HepG2 (cell line): Measurements from ENCODE around the gene OR8G1. TPM values are rescaled to one million over a fixed set of nuclear protein-coding genes. Genes with fewer than 3 reads are reported as not detected.

Experiments used
- EED ChIP-seq: sonication (generic); formaldehyde crosslinking; IDR thresholded peaks from 2 replicates; pipeline ENCODE4 v1.5.0; 2020; ENCODE audit warnings: mild to moderate bottlenecking, missing genetic modification reagents
- FOXA1 ChIP-seq, 2 experiments: fragments of 450-650 bp in 1 of 2; sonication (generic) in 1 of 2; formaldehyde crosslinking in 1 of 2; IDR thresholded peaks; 2 replicates each; pipeline versions ENCODE4 v1.4.0 to v1.6.1; 2016 to 2020; ENCODE audit warnings: missing genetic modification reagents in 1 of 2
- KDM4B ChIP-seq: sonication (generic); formaldehyde crosslinking; IDR thresholded peaks from 2 replicates; pipeline ENCODE4 v1.4.0; 2020; ENCODE audit warnings: missing genetic modification reagents
- KLF15 ChIP-seq: sonication (generic); formaldehyde crosslinking; IDR thresholded peaks from 2 replicates; pipeline ENCODE4 v1.8.1; 2023; ENCODE audit warnings: borderline replicate concordance, mild to moderate bottlenecking, inconsistent platforms, missing genetic modification reagents, mixed read lengths
- SMYD3 ChIP-seq: sonication (generic); formaldehyde crosslinking; IDR thresholded peaks from 2 replicates; pipeline ENCODE4 v1.8.1; 2023; ENCODE audit warnings: mild to moderate bottlenecking, missing genetic modification reagents
- SP2 ChIP-seq: sonication (generic); formaldehyde crosslinking; IDR thresholded peaks from 2 replicates; pipeline ENCODE4 v1.5.1; 2020; ENCODE audit warnings: mild to moderate bottlenecking, missing genetic modification reagents
- polyA plus RNA-seq, 8 experiments: library from polyadenylated mRNA; depleted of rRNA in 3 of 8; stranded (reverse) in 7 of 8; unstranded in 1 of 8; fragments of >200 nt; fragmentation: Illumina TruSeq in 4 of 8; extraction: Trizol in 4 of 8; gene quantifications; 2 replicates each; pipeline versions ENCODE4 v1.2.1 to v1.2.3, GENCODE V29; 2011 to 2016; ENCODE audit warnings: low read depth in 4 of 8, missing spikeins in 1 of 8, mixed read lengths in 1 of 8; ENCODE audit not compliant: insufficient read depth in 1 of 8
- total RNA-seq, 5 experiments: library from RNA; depleted of rRNA; stranded (reverse); fragments of >200 nt; fragmentation: Illumina TruSeq; extraction: Trizol; gene quantifications; 2 replicates each; pipeline ENCODE4 v1.2.3, GENCODE V29; 2016; ENCODE audit warnings: low read depth in 1 of 5
- TF ChIP-seq, protein P1 (sequence below): IDR thresholded peaks from 2 replicates; pipeline ENCODE4 v1.6.1; 2012; ENCODE audit warnings: low read depth, low read length, improper control_type of control experiment
- TF ChIP-seq, protein P2 (sequence below), 2 experiments: sonication (generic) in 1 of 2; formaldehyde crosslinking in 1 of 2; IDR thresholded peaks; 2 replicates each; pipeline versions ENCODE4 v1.4.0 to v1.6.1; 2016 to 2020; ENCODE audit warnings: borderline replicate concordance in 1 of 2, low read depth in 1 of 2, mild to moderate bottlenecking in 1 of 2, missing genetic modification reagents in 1 of 2
- TF ChIP-seq, protein P3 (sequence below): sonication (generic); formaldehyde crosslinking; IDR thresholded peaks from 2 replicates; pipeline ENCODE4 v1.4.0; 2020; ENCODE audit warnings: missing genetic modification reagents
- TF ChIP-seq, protein P4 (sequence below): sonication (generic); formaldehyde crosslinking; IDR thresholded peaks from 2 replicates; pipeline ENCODE4 v1.4.0; 2020; ENCODE audit warnings: missing genetic modification reagents
- TF ChIP-seq, protein P5 (sequence below): sonication (generic); formaldehyde crosslinking; IDR thresholded peaks from 2 replicates; pipeline ENCODE4 v1.8.1; 2023; ENCODE audit warnings: mild to moderate bottlenecking, missing genetic modification reagents

The OR8G1 gene
- total and polyA plus RNA-seq, 2 of the 13 experiments (the other 11 are each of a cell fraction or from before 2014, with no cell fraction given): not detected

DNA sequence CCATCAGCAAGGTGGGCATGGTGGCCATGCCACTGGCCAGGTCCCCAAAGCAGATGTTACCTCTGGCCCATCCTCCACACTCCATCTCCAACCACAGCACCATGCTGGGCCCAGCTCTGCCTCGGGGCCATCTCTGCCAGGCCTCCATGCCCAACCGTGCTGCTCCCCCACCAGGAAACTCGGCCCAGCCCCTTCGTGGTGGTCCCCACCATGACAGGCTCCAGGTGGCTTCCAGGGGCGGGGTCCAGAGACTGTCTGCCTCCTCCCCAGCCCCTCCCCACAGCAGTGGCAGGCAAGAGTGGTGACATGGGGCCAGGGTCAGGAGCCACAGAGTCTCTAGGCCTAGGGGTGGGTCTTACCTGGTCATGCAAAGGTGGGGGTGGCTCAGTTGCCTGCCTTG lies 30.5 kb upstream of the OR8G1 start (continued):
- TF ChIP-seq, protein P1, sequence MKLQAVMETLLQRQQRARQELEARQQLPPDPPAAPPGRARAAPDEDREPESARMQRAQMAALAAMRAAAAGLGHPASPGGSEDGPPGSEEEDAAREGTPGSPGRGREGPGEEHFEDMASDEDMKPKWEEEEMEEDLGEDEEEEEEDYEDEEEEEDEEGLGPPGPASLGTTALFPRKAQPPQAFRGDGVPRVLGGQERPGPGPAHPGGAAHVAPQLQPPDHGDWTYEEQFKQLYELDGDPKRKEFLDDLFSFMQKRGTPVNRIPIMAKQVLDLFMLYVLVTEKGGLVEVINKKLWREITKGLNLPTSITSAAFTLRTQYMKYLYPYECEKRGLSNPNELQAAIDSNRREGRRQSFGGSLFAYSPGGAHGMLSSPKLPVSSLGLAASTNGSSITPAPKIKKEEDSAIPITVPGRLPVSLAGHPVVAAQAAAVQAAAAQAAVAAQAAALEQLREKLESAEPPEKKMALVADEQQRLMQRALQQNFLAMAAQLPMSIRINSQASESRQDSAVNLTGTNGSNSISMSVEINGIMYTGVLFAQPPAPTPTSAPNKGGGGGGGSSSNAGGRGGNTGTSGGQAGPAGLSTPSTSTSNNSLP: no peak
- TF ChIP-seq, protein P2, sequence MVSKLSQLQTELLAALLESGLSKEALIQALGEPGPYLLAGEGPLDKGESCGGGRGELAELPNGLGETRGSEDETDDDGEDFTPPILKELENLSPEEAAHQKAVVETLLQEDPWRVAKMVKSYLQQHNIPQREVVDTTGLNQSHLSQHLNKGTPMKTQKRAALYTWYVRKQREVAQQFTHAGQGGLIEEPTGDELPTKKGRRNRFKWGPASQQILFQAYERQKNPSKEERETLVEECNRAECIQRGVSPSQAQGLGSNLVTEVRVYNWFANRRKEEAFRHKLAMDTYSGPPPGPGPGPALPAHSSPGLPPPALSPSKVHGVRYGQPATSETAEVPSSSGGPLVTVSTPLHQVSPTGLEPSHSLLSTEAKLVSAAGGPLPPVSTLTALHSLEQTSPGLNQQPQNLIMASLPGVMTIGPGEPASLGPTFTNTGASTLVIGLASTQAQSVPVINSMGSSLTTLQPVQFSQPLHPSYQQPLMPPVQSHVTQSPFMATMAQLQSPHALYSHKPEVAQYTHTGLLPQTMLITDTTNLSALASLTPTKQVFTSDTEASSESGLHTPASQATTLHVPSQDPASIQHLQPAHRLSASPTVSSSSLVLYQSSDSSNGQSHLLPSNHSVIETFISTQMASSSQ (IDR thresholded peaks at IDR 0.05; ENCODE audit: low read depth): no peak
- TF ChIP-seq, protein P2 (CRISPR knock-in tag; IDR thresholded peaks at IDR 0.05; ENCODE audit: borderline replicate concordance): no peak
- TF ChIP-seq, protein P3, sequence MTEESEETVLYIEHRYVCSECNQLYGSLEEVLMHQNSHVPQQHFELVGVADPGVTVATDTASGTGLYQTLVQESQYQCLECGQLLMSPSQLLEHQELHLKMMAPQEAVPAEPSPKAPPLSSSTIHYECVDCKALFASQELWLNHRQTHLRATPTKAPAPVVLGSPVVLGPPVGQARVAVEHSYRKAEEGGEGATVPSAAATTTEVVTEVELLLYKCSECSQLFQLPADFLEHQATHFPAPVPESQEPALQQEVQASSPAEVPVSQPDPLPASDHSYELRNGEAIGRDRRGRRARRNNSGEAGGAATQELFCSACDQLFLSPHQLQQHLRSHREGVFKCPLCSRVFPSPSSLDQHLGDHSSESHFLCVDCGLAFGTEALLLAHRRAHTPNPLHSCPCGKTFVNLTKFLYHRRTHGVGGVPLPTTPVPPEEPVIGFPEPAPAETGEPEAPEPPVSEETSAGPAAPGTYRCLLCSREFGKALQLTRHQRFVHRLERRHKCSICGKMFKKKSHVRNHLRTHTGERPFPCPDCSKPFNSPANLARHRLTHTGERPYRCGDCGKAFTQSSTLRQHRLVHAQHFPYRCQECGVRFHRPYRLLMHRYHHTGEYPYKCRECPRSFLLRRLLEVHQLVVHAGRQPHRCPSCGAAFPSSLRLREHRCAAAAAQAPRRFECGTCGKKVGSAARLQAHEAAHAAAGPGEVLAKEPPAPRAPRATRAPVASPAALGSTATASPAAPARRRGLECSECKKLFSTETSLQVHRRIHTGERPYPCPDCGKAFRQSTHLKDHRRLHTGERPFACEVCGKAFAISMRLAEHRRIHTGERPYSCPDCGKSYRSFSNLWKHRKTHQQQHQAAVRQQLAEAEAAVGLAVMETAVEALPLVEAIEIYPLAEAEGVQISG (CRISPR knock-in tag): no peak
- TF ChIP-seq, protein P4, sequence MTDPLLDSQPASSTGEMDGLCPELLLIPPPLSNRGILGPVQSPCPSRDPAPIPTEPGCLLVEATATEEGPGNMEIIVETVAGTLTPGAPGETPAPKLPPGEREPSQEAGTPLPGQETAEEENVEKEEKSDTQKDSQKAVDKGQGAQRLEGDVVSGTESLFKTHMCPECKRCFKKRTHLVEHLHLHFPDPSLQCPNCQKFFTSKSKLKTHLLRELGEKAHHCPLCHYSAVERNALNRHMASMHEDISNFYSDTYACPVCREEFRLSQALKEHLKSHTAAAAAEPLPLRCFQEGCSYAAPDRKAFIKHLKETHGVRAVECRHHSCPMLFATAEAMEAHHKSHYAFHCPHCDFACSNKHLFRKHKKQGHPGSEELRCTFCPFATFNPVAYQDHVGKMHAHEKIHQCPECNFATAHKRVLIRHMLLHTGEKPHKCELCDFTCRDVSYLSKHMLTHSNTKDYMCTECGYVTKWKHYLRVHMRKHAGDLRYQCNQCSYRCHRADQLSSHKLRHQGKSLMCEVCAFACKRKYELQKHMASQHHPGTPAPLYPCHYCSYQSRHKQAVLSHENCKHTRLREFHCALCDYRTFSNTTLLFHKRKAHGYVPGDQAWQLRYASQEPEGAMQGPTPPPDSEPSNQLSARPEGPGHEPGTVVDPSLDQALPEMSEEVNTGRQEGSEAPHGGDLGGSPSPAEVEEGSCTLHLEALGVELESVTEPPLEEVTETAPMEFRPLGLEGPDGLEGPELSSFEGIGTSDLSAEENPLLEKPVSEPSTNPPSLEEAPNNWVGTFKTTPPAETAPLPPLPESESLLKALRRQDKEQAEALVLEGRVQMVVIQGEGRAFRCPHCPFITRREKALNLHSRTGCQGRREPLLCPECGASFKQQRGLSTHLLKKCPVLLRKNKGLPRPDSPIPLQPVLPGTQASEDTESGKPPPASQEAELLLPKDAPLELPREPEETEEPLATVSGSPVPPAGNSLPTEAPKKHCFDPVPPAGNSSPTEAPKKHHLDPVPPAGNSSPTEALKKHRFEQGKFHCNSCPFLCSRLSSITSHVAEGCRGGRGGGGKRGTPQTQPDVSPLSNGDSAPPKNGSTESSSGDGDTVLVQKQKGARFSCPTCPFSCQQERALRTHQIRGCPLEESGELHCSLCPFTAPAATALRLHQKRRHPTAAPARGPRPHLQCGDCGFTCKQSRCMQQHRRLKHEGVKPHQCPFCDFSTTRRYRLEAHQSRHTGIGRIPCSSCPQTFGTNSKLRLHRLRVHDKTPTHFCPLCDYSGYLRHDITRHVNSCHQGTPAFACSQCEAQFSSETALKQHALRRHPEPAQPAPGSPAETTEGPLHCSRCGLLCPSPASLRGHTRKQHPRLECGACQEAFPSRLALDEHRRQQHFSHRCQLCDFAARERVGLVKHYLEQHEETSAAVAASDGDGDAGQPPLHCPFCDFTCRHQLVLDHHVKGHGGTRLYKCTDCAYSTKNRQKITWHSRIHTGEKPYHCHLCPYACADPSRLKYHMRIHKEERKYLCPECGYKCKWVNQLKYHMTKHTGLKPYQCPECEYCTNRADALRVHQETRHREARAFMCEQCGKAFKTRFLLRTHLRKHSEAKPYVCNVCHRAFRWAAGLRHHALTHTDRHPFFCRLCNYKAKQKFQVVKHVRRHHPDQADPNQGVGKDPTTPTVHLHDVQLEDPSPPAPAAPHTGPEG (CRISPR knock-in tag): no peak
- TF ChIP-seq, protein P5, sequence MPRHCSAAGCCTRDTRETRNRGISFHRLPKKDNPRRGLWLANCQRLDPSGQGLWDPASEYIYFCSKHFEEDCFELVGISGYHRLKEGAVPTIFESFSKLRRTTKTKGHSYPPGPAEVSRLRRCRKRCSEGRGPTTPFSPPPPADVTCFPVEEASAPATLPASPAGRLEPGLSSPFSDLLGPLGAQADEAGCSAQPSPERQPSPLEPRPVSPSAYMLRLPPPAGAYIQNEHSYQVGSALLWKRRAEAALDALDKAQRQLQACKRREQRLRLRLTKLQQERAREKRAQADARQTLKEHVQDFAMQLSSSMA (CRISPR knock-in tag): no peak
- TF ChIP-seq KDM4B (CRISPR knock-in tag) (no peak), SP2 (CRISPR knock-in tag) (no peak), KLF15 (CRISPR knock-in tag) (no peak), FOXA1 (IDR thresholded peaks at IDR 0.05) (no peak), FOXA1 (CRISPR knock-in tag; IDR thresholded peaks at IDR 0.05) (no peak), SMYD3 (no peak), EED (no peak)
